Brain microvascular endothelial cell (primary cell): ENCODE data around the gene AFAP1L2.

Experiments
- DNase-seq: peaks from one replicate; pipeline ENCODE4 v3.0.0-alpha.2; 2020
- H3K27ac ChIP-seq: fragments of 250-450 bp; sonication (Bioruptor Pico); 2 replicates; pipeline ENCODE4 v1.5.1; 2020; ENCODE audit warnings: mild to moderate bottlenecking, moderate library complexity
- H3K27me3 ChIP-seq: fragments of 250-450 bp; sonication (Bioruptor Pico); replicated peaks from 2 replicates; pipeline ENCODE4 v1.5.1; 2020; ENCODE audit warnings: mild to moderate bottlenecking
- H3K36me3 ChIP-seq: fragments of 250-450 bp; sonication (Bioruptor Pico); replicated peaks from 2 replicates; pipeline ENCODE4 v1.5.1; 2020; ENCODE audit warnings: mild to moderate bottlenecking
- H3K4me3 ChIP-seq: 2 replicates; pipeline ENCODE4 v1.5.1; 2011; ENCODE audit warnings: low read depth, mild to moderate bottlenecking, control low read depth, low read length, moderate library complexity
- CTCF ChIP-seq: IDR thresholded peaks from 2 replicates; pipeline ENCODE4 v1.5.1; 2011; ENCODE audit warnings: low read depth, mild to moderate bottlenecking, moderate library complexity, low read length, control low read depth, inconsistent platforms; ENCODE audit errors: missing control alignments
- in situ Hi-C: cut with HindIII; loops from 2 replicates; pipeline ENCODE4 v1.10.0; 2017; ENCODE audit warnings: low sequenced_read_pairs, low pct_ligation_motif_present

Gene AFAP1L2

GRCh38 chr10:114385557-114385956 is 18.7 kb downstream of the AFAP1L2 start:
- Histone ChIP-seq H3K27ac (no peak overlapping the region), H3K36me3 (no peaks in the 10 kb centered on the region), H3K4me3 (no peak overlapping the region), H3K27me3 (peaks cover 2% of the 10 kb centered on the region)
- DNase-seq = no peak
- in situ Hi-C loops = no loop called here
- TF ChIP-seq CTCF = no peak

- in situ Hi-C loops = no loop called here
- TF ChIP-seq CTCF = no peak
- Histone ChIP-seq H3K27me3 (peaks cover 2% of the 10 kb centered on the region), H3K4me3 (no peak overlapping the region), H3K27ac (no peak overlapping the region), H3K36me3 (no peaks in the 10 kb centered on the region)
- DNase-seq = no peak
Observed at GRCh38 chr10:114384601-114385000, 19.7 kb downstream of the AFAP1L2 start.

- no peak overlapping the region for H3K27ac ChIP-seq
- TF ChIP-seq CTCF = no peak
- in situ Hi-C loops = no loop called here
- no peak overlapping the region for H3K4me3 ChIP-seq
- H3K36me3 ChIP-seq = no peaks in the 10 kb centered on the region
- H3K27me3 ChIP-seq = peaks cover 2% of the 10 kb centered on the region
- DNase-seq = no peak
Observed at GRCh38 chr10:114384181-114384580, 20.1 kb downstream of the AFAP1L2 start.

GRCh38 chr10:114380797-114381196 is 23.5 kb downstream of the AFAP1L2 start:
- DNase-seq = no peak
- H3K27ac ChIP-seq = no peak overlapping the region
- no peaks in the 10 kb centered on the region for H3K36me3 ChIP-seq
- no peak for TF ChIP-seq CTCF
- H3K4me3 ChIP-seq = no peak overlapping the region
- H3K27me3 ChIP-seq = peaks cover 3% of the 10 kb centered on the region
- in situ Hi-C loops = no loop called here

GRCh38 chr10:114380060-114380459 is 24.2 kb downstream of the AFAP1L2 start:
- Histone ChIP-seq H3K27me3 (peaks cover 3% of the 10 kb centered on the region), H3K4me3 (no peak overlapping the region), H3K27ac (no peak overlapping the region), H3K36me3 (no peaks in the 10 kb centered on the region)
- DNase-seq = no peak
- TF ChIP-seq CTCF = no peak
- in situ Hi-C loops = no loop called here

- Histone ChIP-seq H3K27me3 (peaks cover 3% of the 10 kb centered on the region), H3K27ac (no peak overlapping the region), H3K4me3 (no peak overlapping the region), H3K36me3 (no peaks in the 10 kb centered on the region)
- TF ChIP-seq CTCF = no peak
- in situ Hi-C loops = no loop called here
- peak; percentile 25 for DNase-seq
Observed at GRCh38 chr10:114379631-114380041, 24.7 kb downstream of the AFAP1L2 start.
